GM19238 (cell line): Measurements from ENCODE around the gene RIPK4.

Experiments used
- DNase-seq: peaks from one replicate; pipeline ENCODE4 v3.0.0; 2011; ENCODE audit warnings: low spot score; ENCODE audit not compliant: insufficient read length

The RIPK4 gene

DNA sequence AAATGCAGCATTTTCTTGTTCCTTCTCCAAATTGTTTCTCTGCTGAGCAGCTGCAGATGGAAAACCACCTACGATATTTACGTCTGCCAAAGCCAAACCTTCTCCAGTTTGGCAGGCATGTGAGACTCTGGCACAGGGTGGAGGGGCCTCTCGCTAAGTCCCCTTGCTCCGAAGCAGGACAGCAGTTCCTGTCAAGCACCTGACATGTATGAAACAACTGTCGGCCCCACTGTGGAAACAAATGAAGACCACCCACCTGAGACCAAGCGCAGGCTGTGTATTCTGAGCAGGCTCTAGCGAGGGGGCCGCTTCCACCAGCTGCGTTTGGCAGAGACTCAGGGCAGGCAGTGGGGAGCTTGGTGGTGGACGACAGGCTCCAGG, 74.7 kb downstream of the RIPK4 start:
- DNase-seq, result no peak

DNA sequence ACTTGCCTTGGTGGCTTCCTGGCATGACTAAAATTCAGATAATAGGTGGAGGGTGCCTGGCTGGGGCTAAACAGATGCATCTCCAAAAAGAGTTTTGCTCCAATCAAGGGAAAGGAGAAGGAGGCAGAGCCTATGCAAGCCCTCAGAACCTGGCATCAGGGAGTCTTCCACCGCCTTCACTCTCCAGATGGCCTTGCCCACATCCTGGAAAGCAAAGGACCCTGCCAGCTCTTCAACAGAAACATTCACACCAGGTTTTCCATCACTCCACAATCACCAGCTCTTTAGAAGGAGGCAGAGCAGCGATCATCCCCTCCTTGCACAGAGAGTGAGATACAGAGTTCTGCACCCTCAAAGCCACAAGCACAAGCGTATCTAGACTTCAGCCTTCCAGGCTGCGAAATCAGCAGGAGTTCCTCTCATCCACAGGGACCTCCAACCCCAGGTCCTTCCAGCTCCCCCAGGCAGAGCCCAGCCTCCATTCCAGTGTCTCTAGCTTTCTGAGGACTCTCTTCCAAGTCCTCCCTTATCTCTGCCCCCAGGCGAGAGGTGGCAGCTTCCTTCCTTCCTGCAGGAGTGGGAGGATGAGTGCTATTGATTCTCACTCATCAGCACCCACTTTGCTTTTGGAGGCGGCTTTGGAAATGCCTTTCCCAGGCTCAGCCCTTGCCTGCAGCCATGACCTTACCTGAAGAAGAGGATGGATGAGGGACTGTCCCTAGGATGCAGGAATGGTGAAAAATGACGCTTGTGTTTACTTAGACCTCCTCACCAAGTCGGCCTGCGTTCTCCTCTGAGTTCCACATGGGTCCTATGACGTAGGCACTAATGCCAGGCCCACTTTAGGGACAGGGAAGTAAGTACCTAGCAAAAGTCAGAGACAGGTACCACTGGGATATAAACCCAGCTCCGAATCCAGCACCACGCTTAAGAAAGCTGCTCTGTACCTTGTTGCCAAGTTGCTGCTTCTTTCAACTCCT, 75.4 kb downstream of the RIPK4 start:
- no peak for DNase-seq
